ENCODE measurements around the gene DIPK1C.

DIPK1C gene

DNA sequence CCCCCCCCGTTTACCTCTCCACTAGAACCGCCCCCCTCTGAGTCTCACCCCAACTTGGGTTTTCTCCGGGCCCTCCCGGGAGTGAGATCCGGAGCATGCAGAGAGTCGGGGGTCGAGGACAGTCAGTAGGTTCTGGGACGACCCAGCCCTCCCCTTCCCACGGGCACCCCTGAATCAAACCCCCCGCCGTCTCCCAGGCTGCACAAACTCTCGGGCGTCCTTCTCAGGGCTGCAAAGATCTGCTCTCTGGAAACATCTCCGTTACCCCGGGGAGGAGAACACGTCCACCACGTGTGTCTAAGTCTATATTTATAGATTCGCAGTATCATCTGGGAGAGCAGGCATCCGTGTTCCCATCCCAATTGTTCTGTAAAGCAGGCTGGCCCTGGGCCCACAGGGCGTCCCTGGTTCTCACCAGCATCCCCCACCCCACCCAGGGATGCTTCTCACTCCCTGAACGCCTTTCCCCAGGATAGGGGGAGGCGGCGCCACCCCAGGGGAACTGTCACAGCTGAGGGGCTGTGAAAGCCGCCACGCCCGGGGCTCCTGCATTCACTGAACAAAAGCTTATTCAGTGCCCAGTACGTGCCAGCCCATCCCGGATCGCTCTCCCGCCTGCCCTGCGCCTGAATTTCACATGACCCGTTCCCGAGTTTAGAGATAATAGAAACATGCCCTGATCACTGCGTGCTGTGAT is 765 bp upstream of the DIPK1C start:
- TF ChIP-seq, protein P1, sequence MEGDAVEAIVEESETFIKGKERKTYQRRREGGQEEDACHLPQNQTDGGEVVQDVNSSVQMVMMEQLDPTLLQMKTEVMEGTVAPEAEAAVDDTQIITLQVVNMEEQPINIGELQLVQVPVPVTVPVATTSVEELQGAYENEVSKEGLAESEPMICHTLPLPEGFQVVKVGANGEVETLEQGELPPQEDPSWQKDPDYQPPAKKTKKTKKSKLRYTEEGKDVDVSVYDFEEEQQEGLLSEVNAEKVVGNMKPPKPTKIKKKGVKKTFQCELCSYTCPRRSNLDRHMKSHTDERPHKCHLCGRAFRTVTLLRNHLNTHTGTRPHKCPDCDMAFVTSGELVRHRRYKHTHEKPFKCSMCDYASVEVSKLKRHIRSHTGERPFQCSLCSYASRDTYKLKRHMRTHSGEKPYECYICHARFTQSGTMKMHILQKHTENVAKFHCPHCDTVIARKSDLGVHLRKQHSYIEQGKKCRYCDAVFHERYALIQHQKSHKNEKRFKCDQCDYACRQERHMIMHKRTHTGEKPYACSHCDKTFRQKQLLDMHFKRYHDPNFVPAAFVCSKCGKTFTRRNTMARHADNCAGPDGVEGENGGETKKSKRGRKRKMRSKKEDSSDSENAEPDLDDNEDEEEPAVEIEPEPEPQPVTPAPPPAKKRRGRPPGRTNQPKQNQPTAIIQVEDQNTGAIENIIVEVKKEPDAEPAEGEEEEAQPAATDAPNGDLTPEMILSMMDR (conservative IDR thresholded peaks at IDR 0.05) = no peak
- no peak overlapping the region for H3K27ac ChIP-seq

DNA sequence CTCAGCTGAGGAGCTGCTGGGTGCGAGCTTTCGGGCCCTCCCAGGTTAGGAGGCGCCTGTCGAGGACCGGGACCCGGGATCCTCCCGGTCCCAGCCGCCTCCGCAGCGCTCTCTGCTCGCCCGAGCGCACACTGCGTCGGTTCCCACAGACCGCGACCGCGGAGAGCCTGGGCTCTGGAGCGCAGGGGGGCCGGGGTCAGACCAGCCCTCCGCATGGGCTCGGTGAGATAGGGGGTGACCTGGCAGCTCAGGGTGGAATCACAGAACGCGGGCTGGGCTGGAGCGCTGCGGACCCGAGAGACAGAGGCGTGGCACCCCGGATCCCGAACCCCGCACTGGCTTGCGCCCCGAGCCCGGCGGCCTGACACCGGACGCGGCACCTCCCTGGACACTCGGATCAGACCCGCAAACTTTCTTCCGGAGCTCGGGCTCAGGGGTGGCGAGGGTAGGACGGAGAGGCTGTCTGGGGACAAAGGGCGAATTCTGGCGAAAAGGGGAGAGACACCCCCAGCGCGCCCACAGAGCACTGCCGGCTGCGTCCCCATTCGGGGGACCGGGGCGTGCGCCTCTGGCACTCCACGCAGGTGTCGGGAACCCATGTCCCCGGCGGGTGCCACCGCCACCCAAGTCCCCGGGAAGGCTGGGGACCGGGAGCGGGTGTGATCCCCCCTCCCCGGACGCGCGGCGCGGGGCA is 612 bp downstream of the DIPK1C start:
- no peak overlapping the region; the same call in 1 of the 2 replicates for H3K27ac ChIP-seq
- TF ChIP-seq, protein P1 (conservative IDR thresholded peaks at IDR 0.05) = no peak

DNA sequence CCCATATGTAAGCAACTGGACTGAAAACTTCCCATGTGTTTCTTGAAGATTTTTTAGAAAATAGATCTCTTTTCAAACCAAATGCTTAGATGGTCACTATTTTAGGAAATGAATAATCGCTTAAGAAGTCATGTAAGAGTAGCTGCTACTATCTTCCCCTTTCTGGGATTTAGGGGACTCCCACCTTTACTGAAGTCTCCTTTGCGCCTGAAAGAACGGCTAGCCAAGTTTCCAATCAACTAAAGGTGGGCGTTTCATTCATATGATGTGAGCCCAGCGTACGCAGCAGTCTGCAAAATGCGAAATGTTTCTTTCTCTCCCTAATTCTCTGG is 1.1 kb downstream of the DIPK1C start:
- TF ChIP-seq, protein P1 (conservative IDR thresholded peaks at IDR 0.05) = no peak
- no peak overlapping the region for H3K27ac ChIP-seq

DNA sequence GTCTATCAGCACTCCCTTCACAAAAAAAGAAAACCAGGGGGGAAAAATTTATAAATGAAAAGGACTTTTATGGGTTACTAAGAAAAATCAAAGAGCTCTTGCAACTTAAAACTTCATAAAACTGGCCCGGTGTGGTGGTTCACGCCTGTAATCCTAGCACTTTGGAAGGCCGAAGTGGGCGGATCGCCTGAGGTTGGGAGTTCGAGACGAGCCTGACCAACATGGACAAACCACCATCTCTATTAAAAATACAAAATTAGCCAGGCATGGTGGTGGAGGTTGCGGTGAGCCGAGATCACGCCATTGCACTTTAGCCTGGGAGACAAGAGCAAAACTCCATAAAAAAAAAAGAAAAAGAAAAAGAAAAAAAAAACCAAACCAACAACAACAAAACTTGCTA is 1.7 kb downstream of the DIPK1C start:
- H3K27ac ChIP-seq = no peak overlapping the region
- TF ChIP-seq, protein P1 (conservative IDR thresholded peaks at IDR 0.05) = no peak

DNA sequence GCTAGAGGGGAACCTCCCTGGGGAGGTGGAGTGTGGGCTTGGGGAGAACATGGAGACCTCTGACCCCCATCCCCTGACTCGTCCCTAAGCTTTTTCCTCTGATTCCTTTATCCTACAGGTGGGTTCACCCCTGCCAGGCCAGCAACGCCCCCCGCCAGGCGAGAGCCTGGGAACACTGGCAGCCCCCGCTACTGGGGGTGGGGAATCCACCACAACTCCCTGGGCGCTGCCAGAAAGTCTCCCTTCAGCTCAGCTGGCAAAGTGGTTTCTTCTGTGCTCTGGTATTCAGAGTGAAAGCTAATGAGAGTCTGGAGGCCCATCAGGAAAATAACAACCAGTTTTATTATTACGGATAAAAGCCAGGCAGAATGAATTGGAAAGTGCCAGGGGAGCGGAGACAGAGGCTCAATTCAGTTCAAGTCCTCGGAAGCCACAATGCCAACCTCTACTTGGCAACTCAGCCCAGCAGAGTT is 2.8 kb downstream of the DIPK1C start:
- TF ChIP-seq, protein P1 (conservative IDR thresholded peaks at IDR 0.05) = no peak
- no peak overlapping the region for H3K27ac ChIP-seq

DNA sequence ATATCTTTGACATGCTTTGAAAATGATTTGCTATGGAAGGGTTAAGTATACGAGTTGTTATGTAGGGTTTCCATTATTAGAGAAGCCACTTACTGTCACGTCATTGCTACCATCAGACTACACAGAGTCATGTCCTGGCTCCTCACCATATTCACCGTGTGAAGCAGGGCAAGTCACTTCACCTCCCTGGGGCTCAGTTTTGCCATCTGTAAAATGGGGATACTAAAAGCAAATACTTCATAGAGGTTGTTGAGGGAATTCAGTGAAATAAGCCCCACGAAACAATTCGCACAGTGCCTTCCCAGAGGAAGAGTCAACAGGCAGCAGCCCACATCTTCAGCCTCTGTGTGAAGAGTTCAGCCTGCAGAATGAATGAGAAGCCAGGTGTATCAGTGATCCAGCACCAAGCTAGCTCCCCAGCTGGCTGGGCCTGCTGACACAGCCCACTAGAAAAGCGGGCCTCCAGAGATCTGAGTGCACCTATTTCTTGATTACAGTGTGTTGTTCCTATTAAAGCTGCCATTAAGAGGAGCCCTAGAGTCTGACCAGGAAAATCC is 3.4 kb downstream of the DIPK1C start:
- TF ChIP-seq, protein P1 (conservative IDR thresholded peaks at IDR 0.05) = no peak
- H3K27ac ChIP-seq = no peak overlapping the region

DNA sequence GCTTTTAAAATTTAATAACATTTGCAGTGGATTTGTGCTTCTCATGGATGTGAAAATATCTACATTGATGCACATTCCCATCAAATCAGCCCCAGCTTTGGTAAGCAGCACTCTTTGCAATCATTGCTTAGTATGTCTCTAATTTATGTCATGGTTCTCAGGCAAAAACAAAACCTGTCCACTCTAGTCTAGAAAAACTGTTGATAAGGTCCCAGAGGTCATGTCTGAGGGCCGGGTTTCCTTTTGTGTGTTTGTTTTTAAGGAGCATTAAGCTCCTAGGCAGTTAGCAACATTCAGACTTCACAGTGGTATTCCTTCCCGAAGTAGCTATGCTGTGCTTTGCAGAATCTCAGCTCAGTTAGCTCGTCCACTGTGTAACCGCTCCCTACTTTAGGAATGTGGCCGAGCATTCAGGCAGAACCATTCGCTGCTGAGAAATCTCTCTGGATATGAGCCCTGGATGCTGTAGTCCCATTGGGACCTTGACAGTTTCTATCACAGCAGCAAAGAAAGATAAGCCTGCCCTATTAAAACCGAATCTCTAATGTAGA is 4.0 kb downstream of the DIPK1C start:
- TF ChIP-seq, protein P1 (conservative IDR thresholded peaks at IDR 0.05) = no peak
- H3K27ac ChIP-seq = no peak overlapping the region

Data from VCaP (cell line).